ENCODE data around the gene FLNB.
"Not testable (repeated sequence)": the region's sequence is repeated elsewhere in the genome, so short reads cannot be mapped to it uniquely, and the experiment has no call there.

The FLNB gene

GRCh38 chr3:58190882-58191281 is 182.7 kb downstream of the FLNB start:
- no peak for FAIRE-seq

- no peak for FAIRE-seq
Measured at GRCh38 chr3:58191361-58191991, 183.3 kb downstream of the FLNB start.

DNA sequence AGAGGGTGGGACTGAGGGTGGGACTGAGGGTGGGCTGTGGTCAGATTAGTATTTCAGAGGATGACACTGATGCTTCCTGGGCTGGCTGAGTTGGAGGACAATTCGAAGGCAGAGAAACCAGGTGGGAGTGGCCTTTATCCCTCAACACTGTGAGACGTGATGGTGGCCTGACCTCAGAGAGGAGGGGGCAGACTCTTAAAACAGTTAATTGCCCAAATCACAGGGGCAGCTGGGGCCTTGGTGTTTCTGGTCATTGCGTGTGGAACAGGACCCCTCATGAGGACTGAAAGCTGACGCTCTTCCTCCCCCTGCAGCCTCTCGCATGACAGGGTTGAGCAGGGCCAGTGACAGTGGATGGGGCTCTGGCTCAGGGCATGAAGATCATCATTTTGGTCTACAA is 183.8 kb downstream of the FLNB start:
- FAIRE-seq: no peak

GRCh38 chr3:58193682-58194407 is 185.6 kb downstream of the FLNB start:
- no peak for FAIRE-seq

- FAIRE-seq: no peak
Measured at GRCh38 chr3:58197588-58197987, 189.4 kb downstream of the FLNB start.

GRCh38 chr3:58198362-58198761 is 190.1 kb downstream of the FLNB start:
- no peak for FAIRE-seq

DNA sequence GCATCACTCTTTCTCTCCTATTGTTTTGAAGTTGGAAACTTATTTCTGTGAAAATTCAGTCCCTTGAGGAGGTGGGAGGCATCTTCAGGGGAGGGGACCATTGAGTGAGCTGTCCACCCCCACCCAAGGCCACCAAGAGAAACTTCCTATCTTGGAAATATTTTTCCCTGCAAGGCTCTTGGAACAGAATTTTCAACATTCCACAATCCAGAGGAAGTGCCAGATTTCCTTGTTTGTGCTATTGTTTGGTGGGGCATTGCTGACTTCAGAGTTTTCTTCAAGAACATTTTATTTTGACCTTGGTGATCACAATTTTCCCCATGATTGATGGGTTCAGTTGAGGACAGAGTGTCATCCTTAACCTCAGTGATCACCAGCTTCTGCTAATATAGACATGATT is 190.6 kb downstream of the FLNB start:
- FAIRE-seq: no peak

- FAIRE-seq: no peak
Measured at GRCh38 chr3:58200121-58200709, 192.0 kb downstream of the FLNB start.

- FAIRE-seq: no peak
Measured at GRCh38 chr3:58200846-58201355, 192.7 kb downstream of the FLNB start.

DNA sequence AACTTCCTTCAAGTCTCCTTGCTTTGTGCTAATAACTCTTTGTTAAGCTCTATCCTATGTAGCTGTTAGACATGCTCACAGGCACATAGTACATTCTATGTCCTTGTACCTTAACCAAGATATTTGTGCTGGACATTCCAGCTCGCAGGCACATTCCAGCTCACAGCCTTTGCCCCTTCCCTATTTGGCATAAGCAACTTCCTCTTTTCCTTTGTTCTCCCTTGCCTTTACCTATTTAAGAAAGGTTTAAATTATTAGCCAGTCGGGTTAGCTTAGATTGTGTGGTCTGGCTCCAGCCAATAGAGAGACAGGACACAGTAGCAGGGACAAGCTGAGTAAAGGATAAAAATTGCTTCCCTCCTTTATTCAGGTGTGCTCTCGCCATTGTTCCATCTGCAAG is 193.2 kb downstream of the FLNB start:
- FAIRE-seq: not testable (repeated sequence)

DNA sequence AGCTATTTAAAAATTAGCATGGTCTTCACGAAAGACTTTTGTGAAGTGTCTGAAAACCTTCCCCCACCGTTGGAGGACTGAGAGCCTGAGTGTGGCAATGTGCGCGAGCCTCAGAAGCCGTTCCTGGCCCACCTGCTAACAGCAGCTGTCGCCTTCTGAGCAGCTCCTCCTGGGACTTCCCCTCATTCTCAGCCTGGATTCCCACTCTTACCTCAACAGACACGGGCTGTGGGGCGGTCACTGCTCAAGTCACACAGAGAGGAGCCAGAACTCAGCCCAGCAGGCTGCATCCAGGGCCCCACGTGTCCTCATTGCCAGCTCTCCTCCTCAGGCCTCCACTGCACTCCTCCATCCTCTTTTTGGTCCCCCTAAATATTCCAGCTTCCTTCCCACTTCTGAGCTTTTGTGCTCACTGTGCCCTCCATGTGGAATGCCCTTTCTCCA is 194.7 kb downstream of the FLNB start:
- no peak for FAIRE-seq

DNA sequence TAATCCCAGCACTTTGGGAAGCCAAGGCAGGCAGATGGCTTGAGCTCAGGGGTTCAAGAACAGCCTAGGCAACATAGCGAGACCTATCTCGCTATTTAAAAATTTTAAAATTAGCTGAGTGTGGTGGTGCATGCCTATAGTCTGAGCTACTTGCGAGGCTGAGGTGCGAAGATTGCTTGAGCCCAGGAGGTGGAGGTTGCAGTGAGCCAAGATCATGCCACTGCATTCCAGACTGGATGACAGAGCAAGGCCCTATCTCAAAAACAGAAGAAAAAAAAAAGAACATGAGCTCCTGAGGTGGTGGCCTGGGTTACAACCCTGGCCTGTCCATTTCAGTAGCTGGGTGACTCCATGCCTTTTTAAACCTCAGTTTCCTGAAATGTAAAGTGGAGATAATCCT is 195.3 kb downstream of the FLNB start:
- no peak for FAIRE-seq

- FAIRE-seq: no peak
Measured at GRCh38 chr3:58204720-58205119, 196.5 kb downstream of the FLNB start.

GRCh38 chr3:58205981-58206380 is 197.8 kb downstream of the FLNB start:
- FAIRE-seq: no peak

DNA sequence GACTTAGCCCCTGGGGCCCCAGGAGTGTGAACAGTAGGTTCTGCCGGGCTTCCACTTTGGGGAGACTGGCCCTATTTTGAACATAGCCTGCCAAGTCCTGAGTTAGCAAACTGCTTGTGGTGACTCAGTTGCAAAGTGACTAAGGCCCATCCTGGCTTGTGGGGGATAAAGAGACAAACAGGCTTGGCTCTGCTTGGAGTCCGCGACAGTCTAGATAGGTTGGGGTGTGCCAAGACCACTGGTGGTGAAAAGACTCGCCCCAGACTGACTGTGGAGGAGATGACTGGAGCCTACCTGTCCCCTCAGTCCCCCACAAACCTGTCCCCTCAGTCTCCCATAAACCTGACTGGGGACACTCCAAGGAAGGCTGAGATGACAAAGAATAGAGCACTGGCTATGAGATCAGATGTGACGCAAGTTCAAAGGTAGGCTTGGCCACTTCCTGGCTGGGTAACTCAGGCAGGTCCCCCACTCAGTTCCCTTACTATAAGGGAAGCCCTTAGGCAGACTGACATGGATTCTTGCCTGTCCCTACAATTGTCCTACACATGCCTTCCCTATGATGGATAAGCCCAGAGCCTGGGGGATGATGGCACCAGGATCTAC is 198.3 kb downstream of the FLNB start:
- no peak for FAIRE-seq

- no peak for FAIRE-seq
Measured at GRCh38 chr3:58207954-58208353, 199.7 kb downstream of the FLNB start.

DNA sequence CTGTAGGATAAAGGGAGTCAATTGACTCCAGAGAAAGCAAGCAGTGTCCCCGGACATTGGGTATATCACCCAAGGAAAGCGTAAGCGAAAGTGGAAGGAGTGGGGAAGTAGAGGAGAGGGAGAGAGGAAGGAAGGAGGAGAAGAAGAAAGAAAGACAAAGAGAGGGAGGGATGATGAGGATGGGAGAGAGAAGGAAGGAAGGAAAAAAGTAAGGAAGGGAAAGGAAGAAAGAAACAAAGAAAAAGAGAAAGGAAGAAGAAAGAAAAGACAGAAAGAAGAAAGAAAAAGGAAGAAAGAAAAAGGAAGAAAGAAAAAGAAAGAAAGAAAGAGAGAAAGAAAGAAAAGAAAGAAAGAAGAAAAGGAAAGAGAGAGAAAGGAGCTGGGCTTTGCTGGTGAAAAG is 201.7 kb downstream of the FLNB start:
- no peak for FAIRE-seq

DNA sequence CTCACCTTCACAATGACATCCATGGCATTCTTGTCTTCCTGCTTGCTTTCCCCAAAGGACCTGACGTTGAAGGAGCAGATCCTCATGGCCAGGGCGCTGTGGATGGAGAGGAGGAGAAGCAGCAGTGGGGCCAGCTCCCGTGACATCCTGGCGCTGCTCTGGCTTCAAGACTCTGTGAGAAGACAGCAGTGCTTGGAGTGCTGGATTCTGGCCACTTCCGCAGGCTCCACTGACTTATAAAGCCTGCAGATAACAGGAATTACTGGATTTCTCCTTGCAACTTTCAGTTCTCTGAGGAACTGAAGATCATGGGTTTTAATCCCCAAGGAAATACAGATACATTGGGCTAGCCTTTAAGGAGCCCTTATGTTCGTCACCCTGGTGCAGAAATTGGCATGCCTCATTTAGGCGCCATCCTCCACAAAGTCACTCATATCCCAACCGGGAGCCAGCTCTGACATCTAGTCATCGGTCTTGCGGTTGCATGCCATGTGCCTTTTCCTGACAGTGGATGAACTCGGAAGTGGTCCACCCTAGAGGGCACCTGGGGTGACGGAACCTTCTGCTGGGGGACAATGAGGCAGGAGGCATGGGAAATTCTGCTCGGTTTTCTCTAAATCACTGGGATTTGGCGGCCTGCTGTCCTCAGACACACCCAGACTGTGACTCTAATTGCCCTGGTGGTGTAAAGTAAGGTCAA is 202.7 kb downstream of the FLNB start, which contains the start of gene DNASE1L3:
Gene DNASE1L3 (minus strand): TSS at position 212 of the 700 bp plus-strand sequence. CDS start 66 bp downstream, at position 146.
- FAIRE-seq: no peak

DNA sequence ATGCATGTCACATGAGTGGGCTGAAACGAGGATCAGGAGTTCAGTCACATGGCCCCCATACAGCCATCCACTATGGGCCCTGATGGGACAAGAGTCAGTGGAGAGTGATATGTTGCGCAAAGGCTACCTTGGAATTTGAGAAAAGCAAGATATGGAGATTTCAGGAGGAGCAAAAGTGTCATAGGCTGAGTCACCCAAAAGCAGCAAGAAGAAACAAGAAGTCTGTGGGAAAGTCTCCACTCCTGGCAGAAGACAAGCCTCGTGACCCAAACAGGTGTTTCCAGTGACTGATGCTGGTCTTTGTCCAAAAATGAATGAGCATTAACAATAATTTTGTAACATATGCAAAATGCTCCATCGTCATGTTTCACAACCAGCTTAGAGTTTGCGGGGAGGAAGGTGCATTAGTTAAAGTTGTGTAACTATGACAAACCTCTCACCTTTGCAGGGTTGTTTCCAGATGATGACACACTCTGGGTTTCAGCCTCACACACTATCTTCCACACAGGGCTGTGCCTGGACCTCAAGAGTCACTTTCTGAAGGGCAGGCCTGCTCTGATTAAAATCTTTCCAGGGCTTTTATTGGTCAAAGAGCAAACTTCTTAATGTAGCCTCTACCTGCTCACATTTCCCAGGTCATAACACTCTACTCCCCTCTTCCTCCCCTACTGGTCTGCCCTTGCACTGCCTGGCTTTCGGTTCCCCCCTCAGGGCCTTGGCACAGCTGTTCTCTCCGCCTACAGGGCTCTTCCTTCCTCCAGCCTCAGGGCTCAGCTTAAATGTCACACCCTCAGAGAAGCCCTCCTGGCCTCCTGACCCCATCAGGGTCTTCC is 206.5 kb downstream of the FLNB start:
- FAIRE-seq: no peak

GRCh38 chr3:58215317-58216025 is 207.2 kb downstream of the FLNB start:
- no peak for FAIRE-seq

Data from colon (tissue), 2 donors.